H1 (cell line): Measurements from ENCODE around the gene GABRE. TPM values are rescaled to one million over a fixed set of nuclear protein-coding genes. Genes with fewer than 3 reads are reported as not detected.

Experiments
- CTCF ChIA-PET: fragments of 300-600 bp; sonication (Branson Sonifier 250); formaldehyde crosslinking; loops from one replicate; lab custom pipeline; 2021; ENCODE audit not compliant: partially characterized antibody; lab: Charles Lee
- POLR2A ChIA-PET: fragments of 300-600 bp; sonication (Branson Sonifier 250); formaldehyde crosslinking; loops from one replicate; lab custom pipeline; 2021; ENCODE audit warnings: inconsistent platforms; ENCODE audit not compliant: partially characterized antibody; lab: Charles Lee
- DNase-seq, 2 experiments: peaks; one replicate each; pipeline versions ENCODE4 v3.0.0 to v3.0.0-alpha.2; 2010 to 2022; ENCODE audit warnings: low spot score in 2 of 2, low read depth in 1 of 2, mixed read lengths in 1 of 2
- FAIRE-seq: peaks from 2 replicates; lab custom pipeline; 2011; peaks lifted over from hg19 to GRCh38; lab: Jason Lieb, UNC
- H2AFZ ChIP-seq: 2 replicates; pipeline ENCODE4 v1.8.1; 2012; ENCODE audit warnings: low read length, inconsistent platforms
- H2AK5ac ChIP-seq: 2 replicates; pipeline ENCODE4 v1.6.1; 2013; ENCODE audit warnings: low read depth, low read length
- H2BK120ac ChIP-seq: replicated peaks from 2 replicates; pipeline ENCODE3; 2013; ENCODE audit warnings: low read depth, low read length, inconsistent platforms
- H2BK12ac ChIP-seq: 2 replicates; pipeline ENCODE4 v1.6.1; 2013; ENCODE audit warnings: low read depth, low read length
- H2BK15ac ChIP-seq: 2 replicates; pipeline ENCODE4 v1.6.1; 2013; ENCODE audit warnings: low read length
- H2BK20ac ChIP-seq: 2 replicates; pipeline ENCODE4 v1.6.1; 2013; ENCODE audit warnings: low read length
- H2BK5ac ChIP-seq: 2 replicates; pipeline ENCODE4 v1.6.1; 2013; ENCODE audit warnings: low read depth, low read length
- H3K14ac ChIP-seq: 2 replicates; pipeline ENCODE4 v1.6.1; 2013; ENCODE audit warnings: inconsistent platforms; ENCODE audit not compliant: insufficient read length
- H3K18ac ChIP-seq: 2 replicates; pipeline ENCODE4 v1.6.1; 2013; ENCODE audit warnings: low read length; ENCODE audit errors: extremely low read depth
- H3K23ac ChIP-seq: 2 replicates; pipeline ENCODE4 v1.6.1; 2013; ENCODE audit warnings: inconsistent platforms; ENCODE audit not compliant: insufficient read length
- H3K23me2 ChIP-seq: 2 replicates; pipeline ENCODE4 v1.6.1; 2013; ENCODE audit warnings: low read depth, low read length
- H3K27ac ChIP-seq: 2 replicates; pipeline ENCODE4 v1.6.1; 2011; ENCODE audit warnings: low read depth, low read length, inconsistent platforms
- H3K27me3 ChIP-seq, 4 experiments: replicated peaks in 1 of 4; 1 replicate in 1 of 4; 2 replicates in 3 of 4; pipeline versions ENCODE4 v1.6.1 to v1.8.1; 2011 to 2013; ENCODE audit warnings: low read length in 3 of 4, mild to moderate bottlenecking in 3 of 4, inconsistent platforms in 2 of 4, mixed read lengths in 2 of 4, moderate library complexity in 1 of 4; ENCODE audit not compliant: control insufficient read depth in 3 of 4, insufficient read depth in 3 of 4; ENCODE audit errors: extremely low read depth in 1 of 4
- H3K36me3 ChIP-seq, 4 experiments: 2 replicates each; pipeline versions ENCODE4 v1.6.1 to v1.8.1; 2011 to 2013; ENCODE audit warnings: mild to moderate bottlenecking in 4 of 4, low read length in 3 of 4, moderate library complexity in 2 of 4, control low read depth in 1 of 4, inconsistent platforms in 1 of 4; ENCODE audit not compliant: insufficient read depth in 4 of 4, control insufficient read depth in 2 of 4
- H3K4ac ChIP-seq: replicated peaks from 2 replicates; pipeline ENCODE3; 2013; ENCODE audit warnings: low read length, low read depth, mixed read lengths, inconsistent platforms; ENCODE audit not compliant: insufficient read length
- H3K4me1 ChIP-seq, 4 experiments: replicated peaks in 1 of 4; 1 replicate in 1 of 4; 2 replicates in 3 of 4; pipeline versions ENCODE4 v1.6.1 to v1.8.1; 2011 to 2013; ENCODE audit warnings: low read length in 3 of 4, inconsistent platforms in 2 of 4, mixed read lengths in 1 of 4; ENCODE audit not compliant: insufficient read depth in 4 of 4, control insufficient read depth in 3 of 4
- H3K4me2 ChIP-seq, 2 experiments: 2 replicates each; pipeline versions ENCODE4 v1.6.1 to v1.8.1; 2011 to 2013; ENCODE audit warnings: low read depth in 2 of 2, low read length in 2 of 2, control low read depth in 1 of 2, inconsistent platforms in 1 of 2, mild to moderate bottlenecking in 1 of 2; ENCODE audit not compliant: insufficient read depth in 1 of 2
- H3K4me3 ChIP-seq, 4 experiments: fragments of 200-600, 300-600 bp in 1 of 4; sonication (generic), shearing (Covaris generic), sonication (Bioruptor Twin) in 1 of 4; 2 replicates each; pipeline versions ENCODE4 v1.5.1 to v1.8.1; 2011 to 2016; ENCODE audit warnings: low read length in 4 of 4, low read depth in 3 of 4, control low read depth in 2 of 4, inconsistent platforms in 2 of 4, mild to moderate bottlenecking in 2 of 4, mixed read lengths in 1 of 4, moderate library complexity in 1 of 4; ENCODE audit not compliant: insufficient read depth in 2 of 4; ENCODE audit errors: extremely low read depth in 1 of 4
- H3K56ac ChIP-seq: replicated peaks from 2 replicates; pipeline ENCODE3; 2013; ENCODE audit warnings: low read depth, mild to moderate bottlenecking, mixed read lengths, low read length, inconsistent platforms; ENCODE audit not compliant: insufficient read length
- H3K79me1 ChIP-seq: 2 replicates; pipeline ENCODE4 v1.6.1; 2013; ENCODE audit warnings: low read depth, low read length, control low read depth
- H3K79me2 ChIP-seq, 2 experiments: 2 replicates each; pipeline versions ENCODE4 v1.6.1 to v1.8.1; 2012 to 2013; ENCODE audit warnings: low read length in 2 of 2, mild to moderate bottlenecking in 2 of 2, inconsistent platforms in 1 of 2; ENCODE audit not compliant: insufficient read depth in 2 of 2, control insufficient read depth in 1 of 2
- H3K9ac ChIP-seq, 4 experiments: replicated peaks in 1 of 4; 1 replicate in 1 of 4; 2 replicates in 3 of 4; pipeline versions ENCODE4 v1.6.1 to v1.8.1; 2011 to 2013; ENCODE audit warnings: low read depth in 3 of 4, low read length in 3 of 4, control low read depth in 2 of 4, mild to moderate bottlenecking in 2 of 4, moderate library complexity in 2 of 4, inconsistent platforms in 1 of 4; ENCODE audit errors: extremely low read depth in 1 of 4
- H3K9me3 ChIP-seq, 2 experiments: 2 replicates each; pipeline versions ENCODE4 v1.6.1 to v1.8.1; 2012 to 2013; ENCODE audit warnings: mild to moderate bottlenecking in 2 of 2, moderate library complexity in 2 of 2, control low read depth in 1 of 2, inconsistent platforms in 1 of 2, low read depth in 1 of 2, low read length in 1 of 2, mixed read lengths in 1 of 2; ENCODE audit not compliant: insufficient read depth in 2 of 2
- H4K20me1 ChIP-seq, 2 experiments: replicated peaks in 1 of 2; 2 replicates each; pipeline versions ENCODE3 to v1.8.1; 2011 to 2013; ENCODE audit warnings: inconsistent platforms in 2 of 2, low read length in 2 of 2, mild to moderate bottlenecking in 1 of 2; ENCODE audit not compliant: insufficient read depth in 2 of 2, control insufficient read depth in 1 of 2
- H4K5ac ChIP-seq: 2 replicates; pipeline ENCODE4 v1.6.1; 2013; ENCODE audit warnings: low read length, low read depth, mixed read lengths, inconsistent platforms; ENCODE audit not compliant: insufficient read length
- H4K8ac ChIP-seq: 2 replicates; pipeline ENCODE4 v1.8.0; 2013; ENCODE audit warnings: mild to moderate bottlenecking, moderate library complexity, low read length, inconsistent platforms; ENCODE audit not compliant: insufficient read depth; ENCODE audit errors: extremely low read depth
- H4K91ac ChIP-seq: replicated peaks from 2 replicates; pipeline ENCODE3; 2013; ENCODE audit warnings: low read length, mixed read lengths, inconsistent platforms; ENCODE audit not compliant: insufficient read length
- CTCF ChIP-seq, 3 experiments: IDR thresholded peaks; 1 replicate in 2 of 3; 2 replicates in 1 of 3; pipeline versions ENCODE4 v1.5.1 to v1.6.1; 2011; ENCODE audit warnings: low read length in 3 of 3, mild to moderate bottlenecking in 3 of 3, inconsistent platforms in 2 of 3, low read depth in 1 of 3, moderate library complexity in 1 of 3; ENCODE audit not compliant: insufficient read depth in 1 of 3; ENCODE audit errors: control extremely low read depth in 1 of 3
- EGR1 ChIP-seq: IDR thresholded peaks from 2 replicates; pipeline ENCODE4 v1.6.1; 2011; ENCODE audit warnings: low read depth, low read length, borderline replicate concordance
- GABPA ChIP-seq: IDR thresholded peaks from 2 replicates; pipeline ENCODE4 v1.6.1; 2011; ENCODE audit warnings: mild to moderate bottlenecking, low read length, moderate library complexity, borderline replicate concordance; ENCODE audit not compliant: insufficient read depth
- MAFK ChIP-seq: IDR thresholded peaks from 2 replicates; pipeline ENCODE4 v1.6.1; 2012; ENCODE audit warnings: low read depth, mild to moderate bottlenecking, improper control_type of control experiment, low read length
- MAX ChIP-seq: IDR thresholded peaks from 2 replicates; pipeline ENCODE4 v1.6.1; 2012; ENCODE audit warnings: inconsistent platforms
- SP1 ChIP-seq: IDR thresholded peaks from 2 replicates; pipeline ENCODE4 v1.6.1; 2011; ENCODE audit warnings: low read depth, low read length
- TAF1 ChIP-seq: IDR thresholded peaks from 2 replicates; pipeline ENCODE4 v1.6.1; 2011; ENCODE audit warnings: mild to moderate bottlenecking, low read depth, low read length
- TAF7 ChIP-seq: optimal IDR thresholded peaks from 2 replicates; pipeline ENCODE3; 2011; ENCODE audit warnings: low read depth, mild to moderate bottlenecking, inconsistent platforms, low read length, moderate library complexity, borderline replicate concordance
- TBP ChIP-seq: IDR thresholded peaks from 2 replicates; pipeline ENCODE4 v1.6.1; 2011; ENCODE audit warnings: low read depth, low read length, improper control_type of control experiment
- WGBS, 2 experiments: shearing (Covaris generic) in 1 of 2; methylation state at CpG; one replicate each; pipeline versions ENCODE4 v1.1.6 to v1.1.7; 2013 to 2015; ENCODE audit warnings: low lambda C conversion rate in 2 of 2, mixed read lengths in 2 of 2, inconsistent platforms in 1 of 2, low coverage in 1 of 2, missing lambda C conversion rate in 1 of 2; ENCODE audit not compliant: insufficient replicate concordance in 2 of 2, insufficient coverage in 1 of 2, insufficient read length in 1 of 2; ENCODE audit errors: extremely low coverage in 1 of 2, missing lambda C conversion rate in 1 of 2; 5-methylcytosine and 5-hydroxymethylcytosine counted together
- polyA plus RNA-seq, 7 experiments: library from polyadenylated mRNA; depleted of rRNA in 3 of 7; stranded (reverse) in 5 of 7; unstranded in 2 of 7; fragments of >200 nt in 5 of 7; fragments of 200-250 nt in 2 of 7; gene quantifications; 1 replicate in 5 of 7; 2 replicates in 1 of 7; 4 replicates in 1 of 7; pipeline versions ENCODE4 v1.2.1 to v1.2.3, GENCODE V29; 2011 to 2013; ENCODE audit warnings: missing spikeins in 2 of 7, mixed read lengths in 2 of 7
- total RNA-seq: library from RNA; stranded (reverse); fragmentation: NEBNext Ultra II Directional; extraction: Animal tissue kit (Norgen Biotek cat#: 25700); gene quantifications from 2 replicates; pipeline ENCODE4 v1.2.1, GENCODE V29; 2021

GABRE gene
- total and polyA plus RNA-seq, 2 of the 8 experiments (the other 6 are each of a cell fraction or from before 2014, with no cell fraction given) = 5.5 to 7.0 TPM

- no peak overlapping the region for H2AK5ac ChIP-seq
- TF ChIP-seq EGR1 (no peak), CTCF (IDR thresholded peaks at IDR 0.05; ENCODE audit: control extremely low read depth in 1 of 3, insufficient read depth in 1 of 3, low read depth in 1 of 3, low read length in 3 of 3) (no peak), MAX (no peak), TBP (no peak), TAF7 (no peak), MAFK (no peak), TAF1 (no peak), GABPA (no peak), SP1 (no peak)
- no peak overlapping the region for H3K9ac ChIP-seq
- H2BK20ac ChIP-seq = no peak overlapping the region
- no peaks in the 10 kb centered on the region for H3K9me3 ChIP-seq
- H2BK15ac ChIP-seq = no peak overlapping the region
- H3K27me3 ChIP-seq = no peaks in the 10 kb centered on the region
- no peak overlapping the region for H2BK12ac ChIP-seq
- no peak overlapping the region for H4K8ac ChIP-seq
- FAIRE-seq = no peak
- 100% methylated on average over 2 of the region's 12 CpGs; no CpG with 5 or more reads in 1 of the 2 experiments for WGBS, 2 experiments
- ChIA-PET CTCF (interaction anchor here (1.0 kb wide), 1 partner anchor 19 kb away, joined by 4 read pairs; no protein-coding TSS in a partner anchor), POLR2A (no interaction called here)
- no peak overlapping the region for H3K4ac ChIP-seq
- no peak overlapping the region for H2BK120ac ChIP-seq
- no peak overlapping the region for H3K56ac ChIP-seq
- no peak overlapping the region for H3K4me2 ChIP-seq
- H3K4me3 ChIP-seq = no peak overlapping the region
- no peak overlapping the region for H2AFZ ChIP-seq
- H3K23me2 ChIP-seq = no peaks in the 10 kb centered on the region
- H4K20me1 ChIP-seq = no peaks in the 10 kb centered on the region
- H3K27ac ChIP-seq = no peak overlapping the region
- no peak overlapping the region for H3K18ac ChIP-seq
- H2BK5ac ChIP-seq = no peak overlapping the region
- no peak overlapping the region for H4K91ac ChIP-seq
- H3K79me1 ChIP-seq = no peaks in the 10 kb centered on the region
- peaks cover 0 to 3% (median 0%) of the 10 kb centered on the region in 4 experiments; a peak in 1 of 7 replicates for H3K4me1 ChIP-seq
- no peaks in the 10 kb centered on the region for H3K79me2 ChIP-seq
- no peaks in the 10 kb centered on the region for H3K36me3 ChIP-seq
- DNase-seq = no peak
- H3K14ac ChIP-seq = no peak overlapping the region
- no peak overlapping the region for H3K23ac ChIP-seq
- no peak overlapping the region for H4K5ac ChIP-seq
These were observed 54.4 kb downstream of the GABRE start for GRCh38 chrX:151920101-151920500.
